K562 (cell line): ENCODE results near the gene PBX2. TPM values are rescaled to one million over a fixed set of nuclear protein-coding genes. Genes with fewer than 3 reads are reported as not detected.

Source experiments
- ATF3 ChIP-seq, 2 experiments: fragments of 450-650 bp in 1 of 2; sonication (generic) in 1 of 2; formaldehyde crosslinking in 1 of 2; IDR thresholded peaks in 1 of 2; conservative IDR thresholded peaks in 1 of 2; 2 replicates each; pipeline versions ENCODE4 v1.6.1 to v1.8.1; 2016 to 2023; ENCODE audit warnings: mild to moderate bottlenecking in 2 of 2, moderate library complexity in 2 of 2, inconsistent platforms in 1 of 2, missing genetic modification reagents in 1 of 2
- GTF3C2 ChIP-seq: IDR thresholded peaks from 3 replicates; pipeline ENCODE4 v1.6.1; 2011; ENCODE audit warnings: borderline replicate concordance, mild to moderate bottlenecking, moderate library complexity; ENCODE audit not compliant: insufficient read length; ENCODE audit errors: extremely low read depth
- HNRNPL ChIP-seq: fragments of 200-400 bp; formaldehyde crosslinking; IDR thresholded peaks from 2 replicates; pipeline ENCODE4 v1.6.1; 2017; ENCODE audit warnings: low read depth, mild to moderate bottlenecking, low read length
- MED1 ChIP-seq: sonication (generic); formaldehyde crosslinking; IDR thresholded peaks from 2 replicates; pipeline ENCODE4 v1.8.1; 2023; ENCODE audit warnings: missing genetic modification reagents, borderline replicate concordance
- MYNN ChIP-seq, 2 experiments: sonication (generic); formaldehyde crosslinking in 1 of 2; IDR thresholded peaks; 2 replicates each; pipeline versions ENCODE4 v1.5.0 to v1.6.1; 2016 to 2020; ENCODE audit warnings: antibody characterized with exemption in 1 of 2, missing genetic modification reagents in 1 of 2
- NR2F6 ChIP-seq: fragments of 450-650 bp; formaldehyde crosslinking; IDR thresholded peaks from 2 replicates; pipeline ENCODE4 v1.4.0; 2020; ENCODE audit warnings: mild to moderate bottlenecking
- PHF20 ChIP-seq: fragments of 450-650 bp; IDR thresholded peaks from 2 replicates; pipeline ENCODE4 v1.6.1; 2018; ENCODE audit not compliant: partially characterized antibody
- SNIP1 ChIP-seq: fragments of 450-650 bp; IDR thresholded peaks from 2 replicates; pipeline ENCODE4 v1.7.1; 2017; ENCODE audit warnings: low read depth, mild to moderate bottlenecking
- TCFL5 ChIP-seq: fragments of 250-450 bp; sonication (Bioruptor Pico); conservative IDR thresholded peaks from 2 replicates; pipeline ENCODE4 v1.6.1; 2021; ENCODE audit warnings: mild to moderate bottlenecking, moderate library complexity, matching md5 sums
- UBTF ChIP-seq, 2 experiments: IDR thresholded peaks; 2 replicates each; pipeline ENCODE4 v1.6.1; 2012; ENCODE audit warnings: improper control_type of control experiment in 2 of 2, low read depth in 2 of 2, low read length in 2 of 2, borderline replicate concordance in 1 of 2
- ZC3H4 ChIP-seq: sonication (generic); formaldehyde crosslinking; IDR thresholded peaks from 2 replicates; pipeline ENCODE4 v1.9.0; 2021; ENCODE audit warnings: missing genetic modification reagents, borderline replicate concordance
- ZNF3 ChIP-seq: fragments of 250-450 bp; sonication (Bioruptor Pico); IDR thresholded peaks from 2 replicates; pipeline ENCODE4 v1.5.0; 2021; ENCODE audit warnings: mild to moderate bottlenecking, moderate library complexity
- ZNF511 ChIP-seq: sonication (generic); formaldehyde crosslinking; IDR thresholded peaks from 2 replicates; pipeline ENCODE4 v1.8.0; 2022; ENCODE audit warnings: mild to moderate bottlenecking, missing genetic modification reagents
- ZSCAN32 ChIP-seq: fragments of 450-650 bp; formaldehyde crosslinking; IDR thresholded peaks from 2 replicates; pipeline ENCODE4 v1.4.0; 2020; ENCODE audit warnings: mild to moderate bottlenecking, moderate library complexity
- polyA plus RNA-seq, 8 experiments: library from polyadenylated mRNA; depleted of rRNA in 4 of 8; stranded (reverse) in 5 of 8; unstranded in 3 of 8; fragments of >200 nt; fragmentation: Nextera tagmentation in 2 of 8; fragmentation: Illumina TruSeq in 1 of 8; extraction: Ambion mirVana in 2 of 8; extraction: Trizol in 1 of 8; gene quantifications; 2 replicates each; pipeline versions ENCODE4 v1.2.1 to v1.2.3, GENCODE V29; 2011 to 2014; ENCODE audit warnings: inconsistent platforms in 1 of 8, missing spikeins in 1 of 8
- total RNA-seq, 7 experiments: library from RNA; depleted of rRNA in 6 of 7; stranded (reverse); fragments of >200 nt in 6 of 7; fragmentation: Illumina TruSeq in 2 of 7; extraction: Trizol in 2 of 7; gene quantifications; 2 replicates each; pipeline versions ENCODE4 v1.2.1 to v1.2.3, GENCODE V29; 2011 to 2021; ENCODE audit warnings: low replicate concordance in 1 of 7

The PBX2 gene
- total and polyA plus RNA-seq, 9 of the 15 experiments (the other 6 are each of a cell fraction or from before 2014, with no cell fraction given) = 1.9 to 134 (median 62.5) TPM

GRCh38 chr6:32166411-32167061 lies 23.5 kb downstream of the PBX2 start (continued):
- TF ChIP-seq GTF3C2 (no peak), NR2F6 (CRISPR knock-in tag) (no peak), MED1 (CRISPR knock-in tag) (no peak), ZSCAN32 (CRISPR knock-in tag) (no peak), ZNF3 (CRISPR knock-in tag) (no peak), ATF3 (IDR thresholded peaks at IDR 0.05) (peak; percentile 56), ATF3 (CRISPR knock-in tag; conservative IDR thresholded peaks at IDR 0.05) (no peak), PHF20 (no peak), MYNN (IDR thresholded peaks at IDR 0.05) (0 out of 2 replicates have a peak, but pooled peaks have one; percentile 17), MYNN (CRISPR knock-in tag; IDR thresholded peaks at IDR 0.05) (no peak), ZC3H4 (no peak), ZNF511 (CRISPR knock-in tag) (no peak), SNIP1 (no peak), TCFL5 (CRISPR knock-in tag) (no peak), HNRNPL (0 out of 2 replicates have a peak, but pooled peaks have one; percentile 17), UBTF (IDR thresholded peaks at IDR 0.05; ENCODE audit: borderline replicate concordance in 1 of 2, low read depth in 2 of 2, low read length in 2 of 2) (no peak)
